A673 (cell line): ENCODE data around the gene CYSTM1. TPM values are rescaled to one million over a fixed set of nuclear protein-coding genes. Genes with fewer than 3 reads are reported as not detected.

Source experiments
- BruUV-seq: library from RNA; stranded (reverse); fragments of 400-500 nt; replicated peaks from 2 replicates; lab custom pipeline; 2021; lab: Mats Ljungman, UMichigan
- CTCF ChIA-PET: fragments of 300-600 bp; sonication (Branson Sonifier 250); formaldehyde crosslinking; loops from one replicate; lab custom pipeline; 2022; ENCODE audit warnings: antibody characterized with exemption; lab: Charles Lee
- POLR2A ChIA-PET: fragments of 300-600 bp; sonication (Branson Sonifier 250); formaldehyde crosslinking; loops from one replicate; lab custom pipeline; 2022; ENCODE audit warnings: antibody characterized with exemption; ENCODE audit not compliant: low non-redundant PET; lab: Charles Lee
- DNase-seq: peaks from one replicate; pipeline ENCODE4 v3.0.0-alpha.2; 2015; ENCODE audit warnings: low spot score
- H3K27ac ChIP-seq: fragments of 200-600 bp; sonication (generic); 2 replicates; pipeline ENCODE4 v1.5.1; 2016; ENCODE audit warnings: mixed run types, low read depth, mild to moderate bottlenecking, mixed read lengths, antibody characterized with exemption, low read length; ENCODE audit not compliant: poor library complexity, severe bottlenecking
- H3K27me3 ChIP-seq: fragments of 200-600 bp; sonication (generic); replicated peaks from 2 replicates; pipeline ENCODE4 v1.6.1; 2017; ENCODE audit warnings: mixed run types, low read depth, mild to moderate bottlenecking, mixed read lengths, antibody characterized with exemption, low read length; ENCODE audit not compliant: insufficient read depth, poor library complexity
- H3K36me3 ChIP-seq: fragments of 200-600 bp; sonication (generic); 2 replicates; pipeline ENCODE4 v1.6.1; 2016; ENCODE audit warnings: mixed run types, mild to moderate bottlenecking, mixed read lengths, antibody characterized with exemption, low read length; ENCODE audit not compliant: insufficient read depth, poor library complexity, severe bottlenecking
- H3K4me1 ChIP-seq: fragments of 200-600 bp; sonication (generic); 2 replicates; pipeline ENCODE4 v1.6.1; 2017; ENCODE audit warnings: mixed run types, mild to moderate bottlenecking, mixed read lengths, antibody characterized with exemption, low read length; ENCODE audit not compliant: insufficient read depth, poor library complexity, severe bottlenecking
- H3K4me3 ChIP-seq: fragments of 200-600 bp; sonication (generic); 2 replicates; pipeline ENCODE4 v1.5.1; 2016; ENCODE audit warnings: low read depth, mixed run types, mild to moderate bottlenecking, mixed read lengths, low read length; ENCODE audit not compliant: poor library complexity, severe bottlenecking
- H3K9me3 ChIP-seq: fragments of 200-600 bp; sonication (generic); 2 replicates; pipeline ENCODE4 v1.6.1; 2016; ENCODE audit warnings: mixed run types, low read depth, mild to moderate bottlenecking, mixed read lengths, antibody characterized with exemption, low read length; ENCODE audit not compliant: poor library complexity, severe bottlenecking
- CTCF ChIP-seq: fragments of 300-800, 200-600 bp; sonication (generic); conservative IDR thresholded peaks from 2 replicates; pipeline ENCODE4 v1.5.1; 2017; ENCODE audit warnings: low read depth, mild to moderate bottlenecking, antibody characterized with exemption, low read length, moderate library complexity, mixed read lengths
- EZH2 ChIP-seq: fragments of 200-600 bp; sonication (generic); IDR thresholded peaks from 2 replicates; pipeline ENCODE4 v1.6.1; 2017; ENCODE audit warnings: borderline replicate concordance, low read depth, mild to moderate bottlenecking, mixed read lengths, antibody characterized with exemption, low read length; ENCODE audit not compliant: poor library complexity, severe bottlenecking
- intact Hi-C: fragments of 100-400 bp; cut with micrococcal nuclease; formaldehyde crosslinking; loops from one replicate; pipeline ENCODE4 v1.10.0; 2022; ENCODE audit not compliant: unreplicated experiment
- total RNA-seq: library from RNA; stranded (reverse); gene quantifications from 2 replicates; pipeline ENCODE4 v1.2.3, GENCODE V29; 2021

CYSTM1 gene
- total RNA-seq, 1 experiment from 2014 or later = 35.5 TPM

GRCh38 chr5:140151144-140152021 is 23.6 kb upstream of the CYSTM1 start:
- DNase-seq = no peak
- H3K9me3 ChIP-seq = no peaks in the 10 kb centered on the region
- ChIA-PET CTCF (no interaction called here), POLR2A (no interaction called here)
- no peak overlapping the region for H3K27ac ChIP-seq
- H3K36me3 ChIP-seq = no peaks in the 10 kb centered on the region
- no peak overlapping the region for H3K4me3 ChIP-seq
- BruUV-seq = no TSS peak
- no peak for TF ChIP-seq CTCF
- TF ChIP-seq EZH2 = no peak
- H3K4me1 ChIP-seq = no peaks in the 10 kb centered on the region
- intact Hi-C loops = loop anchor here (10.0 kb wide), 1 partner anchor 187 kb away; no protein-coding TSS in a partner anchor
- no peaks in the 10 kb centered on the region for H3K27me3 ChIP-seq

GRCh38 chr5:140152022-140152999 is 22.7 kb upstream of the CYSTM1 start:
- DNase-seq = no peak

More at GRCh38 chr5:140152022-140152999, 22.7 kb upstream of the CYSTM1 start:
- intact Hi-C loops = loop anchor here (10.0 kb wide), 1 partner anchor 188 kb away; no protein-coding TSS in a partner anchor
- no peak for TF ChIP-seq CTCF
- TF ChIP-seq EZH2 = no peak
- Histone ChIP-seq H3K27ac (no peak overlapping the region), H3K27me3 (no peaks in the 10 kb centered on the region), H3K36me3 (no peaks in the 10 kb centered on the region), H3K4me1 (peaks cover 6% of the 10 kb centered on the region), H3K9me3 (no peaks in the 10 kb centered on the region), H3K4me3 (no peak overlapping the region)
- ChIA-PET CTCF (no interaction called here), POLR2A (interaction anchor here (0.6 kb wide), 1 partner anchor 810 kb away, joined by 3 read pairs; no protein-coding TSS in a partner anchor)
- no TSS peak for BruUV-seq
